CD4-positive, alpha-beta T cell (primary cell): Measurements from ENCODE around the gene ONECUT2. TPM values are rescaled to one million over a fixed set of nuclear protein-coding genes. Genes with fewer than 3 reads are reported as not detected.
A peak's percentile ranks its signal among the peaks of the same experiment; 100 is the strongest.

Experiments
- ATAC-seq: fragments of 200-7000 bp; cut with Tn5 transposase; one replicate; pipeline ENCODE4 v1.10.0; 2022; ENCODE audit warnings: mild to moderate bottlenecking; ENCODE audit not compliant: poor library complexity
- CTCF ChIA-PET: fragments of 350-600 bp; sonication (Branson Sonifier 250); formaldehyde crosslinking; loops from one replicate; lab custom pipeline; 2021; ENCODE audit warnings: antibody characterized with exemption, inconsistent platforms; lab: Charles Lee
- POLR2A ChIA-PET: fragments of 350-600 bp; sonication (Branson Sonifier 250); formaldehyde crosslinking; loops from one replicate; lab custom pipeline; 2021; ENCODE audit warnings: antibody characterized with exemption, inconsistent platforms; lab: Charles Lee
- DNase-seq, 14 experiments: peaks; one replicate each; pipeline ENCODE4 v3.0.0-alpha.2; 2013 to 2020; ENCODE audit warnings: mixed read lengths in 2 of 14
- H3K27ac ChIP-seq, 2 donors: one replicate each; pipeline versions ENCODE4 v1.5.1 to v1.7.0; 2013; ENCODE audit warnings: low read length in 2 of 2, low read depth in 1 of 2, mild to moderate bottlenecking in 1 of 2
- H3K27me3 ChIP-seq, 2 experiments: 1 replicate in 1 of 2; 2 replicates in 1 of 2; pipeline versions ENCODE4 v1.6.1 to v1.7.0; 2013; ENCODE audit warnings: low read length in 2 of 2, control low read depth in 1 of 2, mild to moderate bottlenecking in 1 of 2, moderate library complexity in 1 of 2; ENCODE audit not compliant: insufficient read depth in 2 of 2, control insufficient read depth in 1 of 2
- H3K36me3 ChIP-seq: one replicate; pipeline ENCODE4 v1.6.1; 2013; ENCODE audit warnings: low read length, control low read depth; ENCODE audit not compliant: insufficient read depth
- H3K4me1 ChIP-seq: one replicate; pipeline ENCODE4 v1.6.1; 2013; ENCODE audit warnings: low read length, control low read depth; ENCODE audit not compliant: insufficient read depth
- H3K4me3 ChIP-seq: one replicate; pipeline ENCODE4 v1.5.1; 2013; ENCODE audit warnings: mild to moderate bottlenecking, low read length, moderate library complexity
- H3K9me3 ChIP-seq, 2 experiments: 1 replicate in 1 of 2; 2 replicates in 1 of 2; pipeline versions ENCODE4 v1.6.1 to v1.7.0; 2013; ENCODE audit warnings: low read length in 2 of 2, mild to moderate bottlenecking in 2 of 2, control low read depth in 1 of 2, moderate library complexity in 1 of 2; ENCODE audit not compliant: control insufficient read depth in 1 of 2, insufficient read depth in 1 of 2
- H3K27ac Mint-ChIP-seq: one replicate; pipeline ENCODE4 v1.8.0; 2020; ENCODE audit warnings: mixed read lengths
- H3K27me3 Mint-ChIP-seq: one replicate; pipeline ENCODE4 v1.8.0; 2021; ENCODE audit warnings: mixed read lengths
- H3K36me3 Mint-ChIP-seq: one replicate; pipeline ENCODE4 v1.8.0; 2021; ENCODE audit warnings: low read depth, mixed read lengths
- H3K4me1 Mint-ChIP-seq: one replicate; pipeline ENCODE4 v1.8.0; 2021; ENCODE audit warnings: low read depth, mixed read lengths
- H3K4me3 Mint-ChIP-seq: one replicate; pipeline ENCODE4 v1.8.0; 2020; ENCODE audit warnings: mild to moderate bottlenecking, mixed read lengths
- H3K9me3 Mint-ChIP-seq: one replicate; pipeline ENCODE4 v1.8.0; 2020; ENCODE audit warnings: mixed read lengths
- intact Hi-C, 2 experiments: fragments of 100-400 bp; cut with DNase I in 1 of 2; cut with micrococcal nuclease in 1 of 2; formaldehyde crosslinking; loops; one replicate each; pipeline versions ENCODE4 v1.15.1 to v1.9.0; 2023 to 2025; cut with DNase I, micrococcal nuclease
- total RNA-seq, 174 experiments: library from RNA in 2 of 174; stranded (reverse) in 2 of 174; gene quantifications; one replicate each; pipeline ENCODE4 v1.2.3 and lab custom pipeline; 2021 to 2026
- TF ChIP-seq, protein P1 (sequence below): fragments of 200-600 bp; IDR thresholded peaks from one replicate; pipeline ENCODE4 v1.8.0; 2022; ENCODE audit warnings: antibody characterized with exemption, mild to moderate bottlenecking

ONECUT2 gene
- total RNA-seq, 2 experiments from 2014 or later: not detected

DNA sequence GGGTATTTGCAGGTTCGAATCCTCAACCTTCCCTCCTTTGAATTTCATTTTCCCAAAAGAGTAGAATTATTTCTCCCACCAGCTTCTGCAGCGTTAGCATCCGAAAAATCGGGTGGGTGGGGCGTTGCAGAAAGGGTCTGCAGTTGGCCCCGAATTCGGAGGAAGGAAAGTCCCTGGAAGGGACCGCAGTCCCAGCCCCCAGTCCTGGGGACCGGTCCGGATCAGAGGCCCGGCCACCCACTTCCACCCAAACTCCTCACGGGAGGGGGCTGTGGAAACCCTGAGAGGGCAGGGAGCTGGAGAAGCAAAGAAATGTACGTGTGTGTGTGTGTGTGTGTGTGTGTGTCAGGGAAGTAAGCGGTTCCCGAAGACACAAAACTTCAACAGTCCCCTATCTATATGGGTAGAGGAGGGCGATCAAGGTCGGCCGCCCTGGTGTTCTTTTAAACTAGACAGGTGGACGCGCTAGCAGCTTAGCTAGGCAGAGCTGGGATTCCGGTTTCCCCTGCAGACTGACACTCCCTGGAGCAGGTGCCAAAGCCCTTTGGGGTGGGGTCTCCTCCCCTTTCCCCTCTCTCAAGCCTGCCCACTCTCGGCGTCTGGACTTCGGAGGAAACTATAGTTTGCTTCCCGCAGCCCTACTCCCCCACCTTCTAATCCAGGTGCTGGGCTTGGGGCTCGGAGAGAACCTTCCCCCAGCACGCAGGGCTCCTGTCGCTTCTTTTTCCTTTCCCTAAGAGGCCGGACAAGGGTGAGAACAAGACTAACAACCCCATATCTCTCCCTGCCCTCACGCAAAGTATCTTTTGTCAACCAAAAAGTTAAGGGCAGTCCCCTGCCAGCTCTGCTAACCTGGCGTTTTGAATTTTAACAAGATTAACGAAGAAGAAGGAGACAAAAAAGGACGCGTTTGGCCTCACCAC, 4.8 kb upstream of the ONECUT2 start:
- Mint-ChIP-seq H3K9me3 (no peaks in the 10 kb centered on the region), H3K27ac (no peak overlapping the region), H3K4me3 (no peak overlapping the region), H3K27me3 (peaks cover 82% of the 10 kb centered on the region), H3K4me1 (peaks cover 24% of the 10 kb centered on the region), H3K36me3 (no peaks in the 10 kb centered on the region)
- H3K27me3 ChIP-seq: peaks cover 67 to 94% of the 10 kb centered on the region in 2 experiments
- H3K9me3 ChIP-seq: peaks cover 22 to 41% of the 10 kb centered on the region in 2 experiments
- CTCF ChIA-PET: no interaction called here
- no peak for DNase-seq
- H3K4me3 ChIP-seq: no peak overlapping the region
- no peaks in the 10 kb centered on the region for H3K36me3 ChIP-seq
- H3K4me1 ChIP-seq: peaks cover 33% of the 10 kb centered on the region
- no peak overlapping the region for H3K27ac ChIP-seq
- TF ChIP-seq, protein P1, sequence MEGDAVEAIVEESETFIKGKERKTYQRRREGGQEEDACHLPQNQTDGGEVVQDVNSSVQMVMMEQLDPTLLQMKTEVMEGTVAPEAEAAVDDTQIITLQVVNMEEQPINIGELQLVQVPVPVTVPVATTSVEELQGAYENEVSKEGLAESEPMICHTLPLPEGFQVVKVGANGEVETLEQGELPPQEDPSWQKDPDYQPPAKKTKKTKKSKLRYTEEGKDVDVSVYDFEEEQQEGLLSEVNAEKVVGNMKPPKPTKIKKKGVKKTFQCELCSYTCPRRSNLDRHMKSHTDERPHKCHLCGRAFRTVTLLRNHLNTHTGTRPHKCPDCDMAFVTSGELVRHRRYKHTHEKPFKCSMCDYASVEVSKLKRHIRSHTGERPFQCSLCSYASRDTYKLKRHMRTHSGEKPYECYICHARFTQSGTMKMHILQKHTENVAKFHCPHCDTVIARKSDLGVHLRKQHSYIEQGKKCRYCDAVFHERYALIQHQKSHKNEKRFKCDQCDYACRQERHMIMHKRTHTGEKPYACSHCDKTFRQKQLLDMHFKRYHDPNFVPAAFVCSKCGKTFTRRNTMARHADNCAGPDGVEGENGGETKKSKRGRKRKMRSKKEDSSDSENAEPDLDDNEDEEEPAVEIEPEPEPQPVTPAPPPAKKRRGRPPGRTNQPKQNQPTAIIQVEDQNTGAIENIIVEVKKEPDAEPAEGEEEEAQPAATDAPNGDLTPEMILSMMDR: no peak
- POLR2A ChIA-PET: interaction anchor here (0.6 kb wide), 1 partner anchor 205 kb away, joined by 3 read pairs; no protein-coding TSS in a partner anchor
- intact Hi-C loops: no loop called here
- no peak for ATAC-seq

DNA sequence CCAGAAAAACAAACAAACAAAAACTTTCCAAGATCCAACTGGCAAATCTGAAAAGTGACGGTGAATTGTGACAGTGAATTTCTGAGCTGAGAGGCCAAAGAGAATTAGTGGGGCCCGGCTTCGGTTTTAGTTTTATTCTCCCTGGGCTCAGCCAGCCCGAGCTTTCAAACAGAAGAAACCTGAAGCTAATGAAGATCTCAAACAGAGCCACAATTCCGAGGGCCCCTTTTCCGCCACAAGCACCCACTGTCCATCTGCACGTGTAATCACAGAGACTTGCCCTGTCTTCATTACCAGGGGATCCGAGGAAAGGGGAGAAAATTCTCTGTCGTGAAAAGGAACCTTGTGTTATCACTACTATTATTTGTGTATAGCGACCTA, 4.2 kb upstream of the ONECUT2 start:
- peaks cover 25% of the 10 kb centered on the region for H3K4me1 Mint-ChIP-seq
- no peaks in the 10 kb centered on the region for H3K9me3 Mint-ChIP-seq
- Histone ChIP-seq H3K27ac (no peak overlapping the region), H3K4me1 (peaks cover 34% of the 10 kb centered on the region), H3K4me3 (no peak overlapping the region), H3K36me3 (no peaks in the 10 kb centered on the region), H3K9me3 (peaks cover 22 to 42% of the 10 kb centered on the region in 2 experiments), H3K27me3 (peaks cover 67 to 91% of the 10 kb centered on the region in 2 experiments)
- no peak for DNase-seq
- peaks cover 78% of the 10 kb centered on the region for H3K27me3 Mint-ChIP-seq
- CTCF ChIA-PET: no interaction called here
- TF ChIP-seq, protein P1: no peak
- POLR2A ChIA-PET: no interaction called here
- no peak overlapping the region for H3K27ac Mint-ChIP-seq
- no peak overlapping the region for H3K4me3 Mint-ChIP-seq
- H3K36me3 Mint-ChIP-seq: no peaks in the 10 kb centered on the region
- intact Hi-C loops: no loop called here
- no peak for ATAC-seq

DNA sequence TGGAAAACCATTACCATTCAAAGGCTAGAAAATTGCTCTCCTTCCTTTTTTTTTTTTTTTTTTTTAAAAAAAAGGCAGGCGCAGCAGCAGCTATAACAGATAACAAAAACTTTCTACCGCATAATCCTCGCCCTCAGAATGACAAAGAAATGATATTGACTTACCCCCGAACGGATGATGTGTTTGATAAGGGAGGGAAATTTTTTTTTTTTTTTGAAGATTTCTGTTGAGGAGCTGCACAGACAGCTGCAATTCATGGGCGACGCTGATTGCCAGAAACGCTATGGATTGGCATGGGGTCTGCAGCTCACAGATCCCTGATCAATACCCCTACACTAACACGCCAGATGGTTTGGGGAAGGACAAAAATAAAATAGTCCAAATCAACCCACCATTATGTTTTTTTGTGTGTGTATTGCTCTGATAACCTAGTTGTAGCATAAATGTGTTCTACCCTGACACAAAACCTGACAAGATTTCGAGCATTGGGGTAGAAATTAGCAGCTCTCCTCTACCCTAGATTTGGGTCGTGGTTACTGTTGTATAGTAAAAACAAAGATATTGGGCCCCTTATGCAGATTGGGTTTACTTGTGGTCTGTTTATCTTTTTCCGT, 3.6 kb upstream of the ONECUT2 start:
- Mint-ChIP-seq H3K27me3 (peaks cover 78% of the 10 kb centered on the region), H3K4me1 (peaks cover 31% of the 10 kb centered on the region), H3K36me3 (no peaks in the 10 kb centered on the region), H3K9me3 (no peaks in the 10 kb centered on the region), H3K4me3 (peak overlapping the region; percentile 38), H3K27ac (no peak overlapping the region)
- POLR2A ChIA-PET: no interaction called here
- Histone ChIP-seq H3K36me3 (no peaks in the 10 kb centered on the region), H3K4me1 (peaks cover 40% of the 10 kb centered on the region), H3K27me3 (peaks cover 67 to 91% of the 10 kb centered on the region in 2 experiments), H3K27ac (no peak overlapping the region), H3K9me3 (peaks cover 22 to 48% of the 10 kb centered on the region in 2 experiments), H3K4me3 (no peak overlapping the region)
- CTCF ChIA-PET: no interaction called here
- no peak for DNase-seq
- no peak for ATAC-seq
- TF ChIP-seq, protein P1: no peak
- intact Hi-C loops: no loop called here
